ENCODE measurements around the gene MUSTN1.

DNA sequence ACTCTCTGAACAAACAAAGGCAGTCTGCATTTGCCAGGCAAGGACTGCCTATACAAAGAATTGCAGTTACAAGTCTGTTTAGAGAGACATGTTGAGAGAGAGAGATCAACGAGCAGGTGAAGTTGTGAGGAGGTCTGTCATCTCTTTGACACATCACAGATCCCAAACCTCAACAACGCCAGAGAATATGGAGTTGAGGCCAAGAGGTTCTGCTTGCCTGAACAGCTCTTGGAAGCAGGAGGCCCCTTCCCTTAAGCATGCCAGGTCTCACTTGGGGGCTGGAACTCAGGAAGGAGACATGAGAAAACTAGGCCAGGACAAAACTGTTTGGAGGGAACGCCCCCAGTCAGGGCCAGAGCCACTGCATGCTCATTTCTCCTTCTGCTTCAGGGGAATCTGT lies 22.3 kb upstream of the MUSTN1 start:
- no peak for TF ChIP-seq CTCF (IDR thresholded peaks at IDR 0.05)
- TF ChIP-seq EP300 (IDR thresholded peaks at IDR 0.05) = no peak
- no peak for TF ChIP-seq POLR2A (IDR thresholded peaks at IDR 0.05)
- TF ChIP-seq POLR2AphosphoS5 (IDR thresholded peaks at IDR 0.05) = no peak

All from sigmoid colon (tissue), 4 donors.